Liver (tissue), 9 donors: Measurements from ENCODE around the gene MOK. TPM values are rescaled to one million over a fixed set of nuclear protein-coding genes. Genes with fewer than 3 reads are reported as not detected.
"Not testable (repeated sequence)": the region's sequence is repeated elsewhere in the genome, so short reads cannot be mapped to it uniquely, and the experiment has no call there.

Experiments
- DNase-seq: peaks from one replicate; pipeline ENCODE4 v3.0.0-alpha.2; 2017; ENCODE audit warnings: low spot score
- H3K27ac ChIP-seq, 2 donors: one replicate each; pipeline ENCODE4 v1.7.0; 2013; ENCODE audit warnings: inconsistent platforms in 2 of 2, low read length in 2 of 2, control low read depth in 1 of 2, low read depth in 1 of 2, mild to moderate bottlenecking in 1 of 2
- H3K27me3 ChIP-seq, 4 donors: one replicate each; pipeline versions ENCODE4 v1.6.1 to v1.7.0; 2013; ENCODE audit warnings: low read length in 3 of 4, inconsistent platforms in 1 of 4, mild to moderate bottlenecking in 1 of 4, moderate library complexity in 1 of 4; ENCODE audit not compliant: control insufficient read depth in 4 of 4, insufficient read depth in 4 of 4
- H3K36me3 ChIP-seq, 4 donors: one replicate each; pipeline versions ENCODE4 v1.6.1 to v1.7.0; 2013; ENCODE audit warnings: low read length in 3 of 4, mild to moderate bottlenecking in 3 of 4, low read depth in 1 of 4, moderate library complexity in 1 of 4; ENCODE audit not compliant: control insufficient read depth in 4 of 4, insufficient read depth in 3 of 4
- H3K4me1 ChIP-seq, 4 donors: one replicate each; pipeline versions ENCODE4 v1.6.1 to v1.7.0; 2013; ENCODE audit warnings: low read length in 3 of 4, mild to moderate bottlenecking in 3 of 4, moderate library complexity in 1 of 4; ENCODE audit not compliant: control insufficient read depth in 4 of 4, insufficient read depth in 4 of 4
- H3K4me3 ChIP-seq, 3 donors: one replicate each; pipeline versions ENCODE4 v1.6.1 to v1.7.0; 2013; ENCODE audit warnings: low read length in 3 of 3, control low read depth in 1 of 3, low read depth in 1 of 3, mild to moderate bottlenecking in 1 of 3
- H3K9ac ChIP-seq, 2 donors: one replicate each; pipeline ENCODE4 v1.7.0; 2013; ENCODE audit warnings: low read length in 2 of 2, mild to moderate bottlenecking in 2 of 2, moderate library complexity in 2 of 2, control low read depth in 1 of 2, low read depth in 1 of 2
- H3K9me3 ChIP-seq, 4 donors: one replicate each; pipeline versions ENCODE4 v1.6.1 to v1.7.0; 2013; ENCODE audit warnings: low read length in 3 of 4; ENCODE audit not compliant: control insufficient read depth in 4 of 4
- ATF3 ChIP-seq: IDR thresholded peaks from 2 replicates; pipeline ENCODE4 v1.6.1; 2016; ENCODE audit warnings: antibody characterized with exemption
- CTCF ChIP-seq: fragments of 150-350 bp; IDR thresholded peaks from 2 replicates; pipeline ENCODE4 v1.5.1; 2017; ENCODE audit warnings: improper control_type of control experiment, low read depth, low read length; ENCODE audit not compliant: missing input control
- EGR1 ChIP-seq, 2 donors: IDR thresholded peaks; 2 replicates each; pipeline ENCODE4 v1.6.1; 2016 to 2018; ENCODE audit warnings: antibody characterized with exemption in 2 of 2, low read depth in 2 of 2
- FOXA2 ChIP-seq: IDR thresholded peaks from 2 replicates; pipeline ENCODE4 v1.6.1; 2016; ENCODE audit warnings: antibody characterized with exemption
- HNF4A ChIP-seq, 2 donors: conservative IDR thresholded peaks; 2 replicates each; pipeline ENCODE4 v1.6.1; 2016; ENCODE audit warnings: antibody characterized with exemption in 2 of 2, mild to moderate bottlenecking in 2 of 2
- HNF4G ChIP-seq: IDR thresholded peaks from 2 replicates; pipeline ENCODE4 v1.6.1; 2016; ENCODE audit warnings: antibody characterized with exemption
- JUND ChIP-seq, 2 donors: IDR thresholded peaks; 2 replicates each; pipeline ENCODE4 v1.6.1; 2016; ENCODE audit warnings: antibody characterized with exemption in 2 of 2
- MAX ChIP-seq: IDR thresholded peaks from 2 replicates; pipeline ENCODE4 v1.6.1; 2016; ENCODE audit warnings: antibody characterized with exemption
- NR2F2 ChIP-seq: IDR thresholded peaks from 2 replicates; pipeline ENCODE4 v1.6.1; 2016; ENCODE audit warnings: antibody characterized with exemption
- REST ChIP-seq: IDR thresholded peaks from 2 replicates; pipeline ENCODE4 v1.6.1; 2016; ENCODE audit warnings: antibody characterized with exemption, mild to moderate bottlenecking
- RXRA ChIP-seq, 2 donors: IDR thresholded peaks; 2 replicates each; pipeline ENCODE4 v1.6.1; 2017 to 2018; ENCODE audit warnings: antibody characterized with exemption in 2 of 2, mild to moderate bottlenecking in 1 of 2
- TAF1 ChIP-seq: conservative IDR thresholded peaks from 2 replicates; pipeline ENCODE4 v1.6.1; 2016; ENCODE audit warnings: antibody characterized with exemption, mild to moderate bottlenecking
- YY1 ChIP-seq: IDR thresholded peaks from 2 replicates; pipeline ENCODE4 v1.6.1; 2016; ENCODE audit warnings: antibody characterized with exemption, mild to moderate bottlenecking
- ZBTB33 ChIP-seq: IDR thresholded peaks from 2 replicates; pipeline ENCODE4 v1.6.1; 2016; ENCODE audit warnings: antibody characterized with exemption
- WGBS: extraction: QIAGEN DNeasy Blood & Tissue Kit; methylation state at CpG from one replicate; pipeline ENCODE4 v1.1.7; 2013; 5-methylcytosine and 5-hydroxymethylcytosine counted together
- polyA plus RNA-seq, 2 donors: library from polyadenylated mRNA; stranded (reverse) in 1 of 2; unstranded in 1 of 2; fragments of 200-250 nt in 1 of 2; fragments of >200 nt in 1 of 2; fragmentation: Nextera tagmentation in 1 of 2; extraction: Ambion mirVana in 1 of 2; gene quantifications; one replicate each; pipeline versions ENCODE4 v1.2.1 to v1.2.3, GENCODE V29; 2013 to 2015
- total RNA-seq, 2 donors: library from RNA; depleted of rRNA; stranded (reverse); fragments of >200 nt; gene quantifications; one replicate each; pipeline ENCODE4 v1.2.3, GENCODE V29; 2014
- donor health status: healthy.
- donor health status: healthy.
- donor health status: healthy.
- donor health status: healthy.
- donor health status: healthy.

MOK gene
- total and polyA plus RNA-seq, 4 donors: 2.4 to 6.4 (median 2.9) TPM

GRCh38 chr14:102352213-102352612 lies 47.2 kb upstream of the MOK start:
- peak overlapping the region; percentile 50 to 51 for H3K27ac ChIP-seq
- no peaks in the 10 kb centered on the region for H3K27me3 ChIP-seq
- no peak overlapping the region for H3K4me3 ChIP-seq
- H3K4me1 ChIP-seq: no peaks in the 10 kb centered on the region
- H3K36me3 ChIP-seq: peaks cover 15 to 69% (median 47%) of the 10 kb centered on the region in 4 donors
- WGBS: 82% methylated on average over 4 of the region's 4 CpGs
- no peaks in the 10 kb centered on the region for H3K9me3 ChIP-seq
- no peak overlapping the region for H3K9ac ChIP-seq
- DNase-seq: no peak
- TF ChIP-seq ZBTB33: no peak
- TF ChIP-seq HNF4G: no peak
- no peak for TF ChIP-seq NR2F2
- TF ChIP-seq EGR1 (IDR thresholded peaks at IDR 0.05; ENCODE audit: low read depth in 2 of 2): no peak
- TF ChIP-seq TAF1: no peak
- TF ChIP-seq FOXA2: no peak
- no peak for TF ChIP-seq JUND (IDR thresholded peaks at IDR 0.05)

GRCh38 chr14:102351593-102351992 lies 46.6 kb upstream of the MOK start:
- not testable (repeated sequence) for H3K27me3 ChIP-seq, H3K9ac ChIP-seq, H3K9me3 ChIP-seq, H3K4me1 ChIP-seq, H3K4me3 ChIP-seq, DNase-seq
- Histone ChIP-seq H3K27ac (peak overlapping the region; percentile 36 to 74), H3K36me3 (peaks cover 17 to 74% (median 48%) of the 10 kb centered on the region in 4 donors)
- WGBS: 82% methylated on average over 9 of the region's 9 CpGs

GRCh38 chr14:102351023-102351422 lies 46.1 kb upstream of the MOK start:
- 81% methylated on average over 10 of the region's 10 CpGs for WGBS
- TF ChIP-seq NR2F2 (no peak), YY1 (no peak), REST (no peak), RXRA (IDR thresholded peaks at IDR 0.05) (no peak), ZBTB33 (no peak), ATF3 (no peak), HNF4A (conservative IDR thresholded peaks at IDR 0.05) (no peak), MAX (no peak), TAF1 (no peak), CTCF (no peak)
- Histone ChIP-seq H3K4me1 (no peaks in the 10 kb centered on the region), H3K9ac (no peak overlapping the region), H3K4me3 (no peak overlapping the region), H3K9me3 (no peaks in the 10 kb centered on the region), H3K27me3 (no peaks in the 10 kb centered on the region), H3K36me3 (peaks cover 18 to 70% (median 44%) of the 10 kb centered on the region in 4 donors), H3K27ac (peak overlapping the region; percentile 36 to 74)
- no peak for DNase-seq
